A673 (cell line): ENCODE data around the gene ATE1.

Source experiments
- CTCF ChIP-seq: fragments of 300-800, 200-600 bp; sonication (generic); conservative IDR thresholded peaks from 2 replicates; pipeline ENCODE4 v1.5.1; 2017; ENCODE audit warnings: low read depth, mild to moderate bottlenecking, antibody characterized with exemption, low read length, moderate library complexity, mixed read lengths
- EZH2 ChIP-seq: fragments of 200-600 bp; sonication (generic); IDR thresholded peaks from 2 replicates; pipeline ENCODE4 v1.6.1; 2017; ENCODE audit warnings: borderline replicate concordance, low read depth, mild to moderate bottlenecking, mixed read lengths, antibody characterized with exemption, low read length; ENCODE audit not compliant: poor library complexity, severe bottlenecking

GRCh38 chr10:121788115-121788514 is 139.7 kb downstream of the ATE1 start:
- TF ChIP-seq EZH2 (no peak), CTCF (no peak)
